ENCODE measurements around the gene FGA. TPM values are rescaled to one million over a fixed set of nuclear protein-coding genes. Genes with fewer than 3 reads are reported as not detected.

FGA gene
- polyA plus RNA-seq, 12 donors: 0.10 to 25.5 (median 0.41) TPM; not detected in 3

GRCh38 chr4:154542271-154542879 lies 48.2 kb downstream of the FGA start:
- DNase-seq: no peak

Other genes starting within 250 kb of the FGA start
- 10 to 100 TPM in 5 of 12 donors, 1 to 10 TPM in 6, not detected in 1; 5.2 to 17.4 (median 9.4) TPM for gene DCHS2, start 98.9 kb downstream of the FGA start, polyA plus RNA-seq (ENCODE audit: insufficient read length in 12 of 12)
- 10 to 100 TPM in 11 of 12 donors, not detected in 1; 49.5 to 72.2 (median 64.1) TPM for gene PLRG1, start 40.3 kb downstream of the FGA start, polyA plus RNA-seq (ENCODE audit: insufficient read length in 12 of 12)
- 10 to 100 TPM in 1 of 12 donors, 1 to 10 TPM in 3, under 1 TPM in 4, not detected in 4; 0.15 to 37.5 (median 1.8) TPM for gene FGB, start 27.7 kb downstream of the FGA start, polyA plus RNA-seq (ENCODE audit: insufficient read length in 12 of 12)
- 10 to 100 TPM in 1 of 12 donors, 1 to 10 TPM in 3, under 1 TPM in 2, not detected in 6; 0.24 to 25.3 (median 1.2) TPM for gene FGG, start 21.9 kb upstream of the FGA start, polyA plus RNA-seq (ENCODE audit: insufficient read length in 12 of 12)
- 1 to 10 TPM in 1 of 12 donors, under 1 TPM in 7, not detected in 4; 0.12 to 1.0 (median 0.29) TPM for gene LRAT, start 153.3 kb upstream of the FGA start, polyA plus RNA-seq (ENCODE audit: insufficient read length in 12 of 12)
- gene RBM46, start 190.5 kb upstream of the FGA start, polyA plus RNA-seq (ENCODE audit: insufficient read length in 12 of 12): under 1 TPM in 6 of 12 donors, not detected in 6; 0.06 to 0.34 (median 0.10) TPM

All from muscle of arm (tissue), 12 donors.